A673 (cell line): Measurements from ENCODE around the gene TIPIN. TPM values are rescaled to one million over a fixed set of nuclear protein-coding genes. Genes with fewer than 3 reads are reported as not detected.
"Not testable (repeated sequence)": the region's sequence is repeated elsewhere in the genome, so short reads cannot be mapped to it uniquely, and the experiment has no call there.

ENCODE experiments used
- BruUV-seq: library from RNA; stranded (reverse); fragments of 400-500 nt; replicated peaks from 2 replicates; lab custom pipeline; 2021; lab: Mats Ljungman, UMichigan
- CTCF ChIA-PET: fragments of 300-600 bp; sonication (Branson Sonifier 250); formaldehyde crosslinking; loops from one replicate; lab custom pipeline; 2022; ENCODE audit warnings: antibody characterized with exemption; lab: Charles Lee
- POLR2A ChIA-PET: fragments of 300-600 bp; sonication (Branson Sonifier 250); formaldehyde crosslinking; loops from one replicate; lab custom pipeline; 2022; ENCODE audit warnings: antibody characterized with exemption; ENCODE audit not compliant: low non-redundant PET; lab: Charles Lee
- DNase-seq: peaks from one replicate; pipeline ENCODE4 v3.0.0-alpha.2; 2015; ENCODE audit warnings: low spot score
- H3K27ac ChIP-seq: fragments of 200-600 bp; sonication (generic); 2 replicates; pipeline ENCODE4 v1.5.1; 2016; ENCODE audit warnings: mixed run types, low read depth, mild to moderate bottlenecking, mixed read lengths, antibody characterized with exemption, low read length; ENCODE audit not compliant: poor library complexity, severe bottlenecking
- H3K27me3 ChIP-seq: fragments of 200-600 bp; sonication (generic); replicated peaks from 2 replicates; pipeline ENCODE4 v1.6.1; 2017; ENCODE audit warnings: mixed run types, low read depth, mild to moderate bottlenecking, mixed read lengths, antibody characterized with exemption, low read length; ENCODE audit not compliant: insufficient read depth, poor library complexity
- H3K36me3 ChIP-seq: fragments of 200-600 bp; sonication (generic); 2 replicates; pipeline ENCODE4 v1.6.1; 2016; ENCODE audit warnings: mixed run types, mild to moderate bottlenecking, mixed read lengths, antibody characterized with exemption, low read length; ENCODE audit not compliant: insufficient read depth, poor library complexity, severe bottlenecking
- H3K4me1 ChIP-seq: fragments of 200-600 bp; sonication (generic); 2 replicates; pipeline ENCODE4 v1.6.1; 2017; ENCODE audit warnings: mixed run types, mild to moderate bottlenecking, mixed read lengths, antibody characterized with exemption, low read length; ENCODE audit not compliant: insufficient read depth, poor library complexity, severe bottlenecking
- H3K4me3 ChIP-seq: fragments of 200-600 bp; sonication (generic); 2 replicates; pipeline ENCODE4 v1.5.1; 2016; ENCODE audit warnings: low read depth, mixed run types, mild to moderate bottlenecking, mixed read lengths, low read length; ENCODE audit not compliant: poor library complexity, severe bottlenecking
- H3K9me3 ChIP-seq: fragments of 200-600 bp; sonication (generic); 2 replicates; pipeline ENCODE4 v1.6.1; 2016; ENCODE audit warnings: mixed run types, low read depth, mild to moderate bottlenecking, mixed read lengths, antibody characterized with exemption, low read length; ENCODE audit not compliant: poor library complexity, severe bottlenecking
- EZH2 ChIP-seq: fragments of 200-600 bp; sonication (generic); IDR thresholded peaks from 2 replicates; pipeline ENCODE4 v1.6.1; 2017; ENCODE audit warnings: borderline replicate concordance, low read depth, mild to moderate bottlenecking, mixed read lengths, antibody characterized with exemption, low read length; ENCODE audit not compliant: poor library complexity, severe bottlenecking
- intact Hi-C: fragments of 100-400 bp; cut with micrococcal nuclease; formaldehyde crosslinking; loops from one replicate; pipeline ENCODE4 v1.10.0; 2022; ENCODE audit not compliant: unreplicated experiment
- total RNA-seq: library from RNA; stranded (reverse); gene quantifications from 2 replicates; pipeline ENCODE4 v1.2.3, GENCODE V29; 2021
- TF ChIP-seq, protein P1 (sequence below): fragments of 300-800, 200-600 bp; sonication (generic); conservative IDR thresholded peaks from 2 replicates; pipeline ENCODE4 v1.5.1; 2017; ENCODE audit warnings: low read depth, mild to moderate bottlenecking, antibody characterized with exemption, low read length, moderate library complexity, mixed read lengths

The TIPIN gene
- total RNA-seq, 1 experiment from 2014 or later, result 42.1 TPM

DNA sequence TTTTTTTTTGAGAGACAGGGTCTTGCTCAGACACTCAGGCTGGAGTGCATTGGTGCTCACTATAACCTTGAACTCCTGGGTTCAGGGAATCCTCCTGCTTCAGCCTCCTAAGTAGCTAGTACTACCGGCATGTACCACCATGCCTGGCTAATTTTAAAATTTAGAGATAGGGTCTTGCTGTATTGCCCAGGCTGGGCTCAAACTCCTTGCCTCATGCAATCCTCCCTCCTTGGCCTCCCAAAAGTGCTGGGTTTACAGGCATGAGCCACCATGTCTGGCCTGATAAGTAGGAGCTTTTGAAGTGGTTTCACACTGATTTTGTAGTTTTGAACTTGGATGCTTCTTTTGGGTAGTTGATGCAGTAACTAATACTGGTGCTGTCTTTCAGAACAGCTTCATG lies 38.0 kb upstream of the TIPIN start:
- H3K4me3 ChIP-seq, result no peak overlapping the region
- ChIA-PET POLR2A (no interaction called here), CTCF (no interaction called here)
- no peaks in the 10 kb centered on the region for H3K27me3 ChIP-seq
- H3K36me3 ChIP-seq, result no peaks in the 10 kb centered on the region
- no peaks in the 10 kb centered on the region for H3K9me3 ChIP-seq
- peaks cover 9% of the 10 kb centered on the region for H3K4me1 ChIP-seq
- intact Hi-C loops, result no loop called here
- no peak overlapping the region for H3K27ac ChIP-seq
- no TSS peak for BruUV-seq
- DNase-seq, result no peak
- TF ChIP-seq, protein P1, sequence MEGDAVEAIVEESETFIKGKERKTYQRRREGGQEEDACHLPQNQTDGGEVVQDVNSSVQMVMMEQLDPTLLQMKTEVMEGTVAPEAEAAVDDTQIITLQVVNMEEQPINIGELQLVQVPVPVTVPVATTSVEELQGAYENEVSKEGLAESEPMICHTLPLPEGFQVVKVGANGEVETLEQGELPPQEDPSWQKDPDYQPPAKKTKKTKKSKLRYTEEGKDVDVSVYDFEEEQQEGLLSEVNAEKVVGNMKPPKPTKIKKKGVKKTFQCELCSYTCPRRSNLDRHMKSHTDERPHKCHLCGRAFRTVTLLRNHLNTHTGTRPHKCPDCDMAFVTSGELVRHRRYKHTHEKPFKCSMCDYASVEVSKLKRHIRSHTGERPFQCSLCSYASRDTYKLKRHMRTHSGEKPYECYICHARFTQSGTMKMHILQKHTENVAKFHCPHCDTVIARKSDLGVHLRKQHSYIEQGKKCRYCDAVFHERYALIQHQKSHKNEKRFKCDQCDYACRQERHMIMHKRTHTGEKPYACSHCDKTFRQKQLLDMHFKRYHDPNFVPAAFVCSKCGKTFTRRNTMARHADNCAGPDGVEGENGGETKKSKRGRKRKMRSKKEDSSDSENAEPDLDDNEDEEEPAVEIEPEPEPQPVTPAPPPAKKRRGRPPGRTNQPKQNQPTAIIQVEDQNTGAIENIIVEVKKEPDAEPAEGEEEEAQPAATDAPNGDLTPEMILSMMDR, result no peak
- TF ChIP-seq EZH2, result no peak

DNA sequence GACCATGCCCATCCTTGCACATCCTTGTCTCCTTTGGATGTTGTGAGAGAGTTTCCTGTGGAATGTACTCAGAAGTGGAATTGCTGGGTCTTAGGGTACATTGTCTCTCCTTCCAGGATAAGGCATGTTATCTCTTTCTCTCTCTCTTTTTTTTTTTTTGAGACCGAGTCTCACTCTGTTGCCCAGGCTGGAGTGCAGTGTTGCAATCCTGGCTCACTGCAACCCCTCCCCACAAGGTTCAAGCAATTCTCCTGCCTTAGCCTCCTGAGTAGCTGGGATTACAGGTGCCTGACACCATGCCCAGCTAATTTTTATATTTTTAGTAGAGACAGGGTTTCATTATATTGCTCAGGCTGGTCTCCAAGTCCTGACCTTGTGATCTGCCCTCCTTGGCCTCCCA lies 36.6 kb upstream of the TIPIN start:
- H3K27ac ChIP-seq, intact Hi-C loops, H3K4me3 ChIP-seq, H3K9me3 ChIP-seq, H3K36me3 ChIP-seq, DNase-seq, H3K27me3 ChIP-seq, BruUV-seq, CTCF ChIA-PET, H3K4me1 ChIP-seq, POLR2A ChIA-PET: not testable (repeated sequence)

DNA sequence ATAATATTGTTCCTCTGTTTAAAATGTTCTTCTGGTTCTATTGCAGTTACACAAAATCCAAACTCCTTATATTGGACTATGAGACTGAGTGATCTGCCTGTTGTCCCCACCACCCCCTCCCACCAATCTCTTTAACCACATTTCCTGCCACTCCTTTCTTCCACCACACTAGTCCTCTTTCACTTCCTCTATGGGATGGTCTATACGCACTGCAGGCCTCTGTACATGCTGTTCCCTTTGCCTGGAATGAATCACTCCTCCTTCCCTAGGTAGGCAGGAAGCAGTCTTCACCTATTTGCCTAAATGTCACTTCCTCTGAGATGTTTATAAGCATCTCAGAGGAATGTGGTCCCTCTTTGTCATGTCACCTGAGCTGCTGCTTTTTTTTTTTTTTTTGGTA lies 34.2 kb upstream of the TIPIN start:
- H3K9me3 ChIP-seq, result no peaks in the 10 kb centered on the region
- no peak overlapping the region for H3K4me3 ChIP-seq
- H3K27me3 ChIP-seq, result no peaks in the 10 kb centered on the region
- no peak for TF ChIP-seq EZH2
- TF ChIP-seq, protein P1, result no peak
- no peak overlapping the region for H3K27ac ChIP-seq
- no peak for DNase-seq
- BruUV-seq, result no TSS peak
- peaks cover 9% of the 10 kb centered on the region for H3K4me1 ChIP-seq
- CTCF ChIA-PET, result no interaction called here
- intact Hi-C loops, result no loop called here
- no peaks in the 10 kb centered on the region for H3K36me3 ChIP-seq
- POLR2A ChIA-PET, result interaction anchor here (0.6 kb wide), 1 partner anchor 571 kb away, joined by 5 read pairs; no protein-coding TSS in a partner anchor

DNA sequence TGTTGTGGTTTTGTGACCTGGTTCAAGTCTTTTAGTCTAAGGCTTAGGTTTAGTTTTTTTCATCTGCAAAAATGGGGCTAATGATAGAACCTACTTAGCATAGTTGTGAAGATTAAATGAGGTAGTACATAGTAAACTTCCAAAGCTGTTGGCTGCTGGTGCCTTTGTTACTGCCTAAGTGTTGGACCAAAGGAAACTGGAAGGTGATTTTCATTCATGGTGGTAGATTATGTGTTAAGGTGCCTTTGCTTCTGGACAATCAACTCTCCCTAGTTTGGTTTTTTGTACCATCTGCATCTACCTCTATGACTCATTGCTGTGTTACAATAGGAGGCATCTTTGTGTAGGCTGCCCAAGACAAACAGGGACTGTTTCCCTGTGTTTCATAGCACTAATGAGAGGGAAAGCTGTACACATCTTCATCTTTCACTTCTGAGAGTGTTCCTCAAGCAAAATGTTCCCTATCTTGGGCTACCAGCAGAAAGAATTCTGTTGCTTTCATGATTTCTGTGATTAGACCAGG lies 33.4 kb upstream of the TIPIN start:
- no TSS peak for BruUV-seq
- DNase-seq, result no peak
- Histone ChIP-seq H3K27ac (no peak overlapping the region), H3K27me3 (no peaks in the 10 kb centered on the region), H3K9me3 (no peaks in the 10 kb centered on the region), H3K36me3 (no peaks in the 10 kb centered on the region), H3K4me3 (no peak overlapping the region), H3K4me1 (peaks cover 9% of the 10 kb centered on the region)
- CTCF ChIA-PET, result no interaction called here
- TF ChIP-seq EZH2, result no peak
- intact Hi-C loops, result no loop called here
- POLR2A ChIA-PET, result no interaction called here
